ENCODE measurements around the gene C8G.

GRCh38 chr9:136960212-136960937, 15.3 kb downstream of the C8G start:
- TF ChIP-seq CTCF (IDR thresholded peaks at IDR 0.05) (no peak), POLR2AphosphoS5 (IDR thresholded peaks at IDR 0.05) (no peak), EP300 (IDR thresholded peaks at IDR 0.05) (no peak), POLR2A (IDR thresholded peaks at IDR 0.05) (no peak)
